Measurements from ENCODE around the gene SYNE2. TPM values are rescaled to one million over a fixed set of nuclear protein-coding genes. Genes with fewer than 3 reads are reported as not detected.

The SYNE2 gene
- total and polyA plus RNA-seq, 4 donors, result 12.0 to 79.9 (median 19.5) TPM

GRCh38 chr14:63843796-63844195, 9.0 kb upstream of the SYNE2 start:
- Histone ChIP-seq H3K4me3 (ENCODE audit: low read depth in 1 of 3, low read length in 3 of 3) (no peak overlapping the region), H3K4me1 (ENCODE audit: control insufficient read depth in 4 of 4, insufficient read depth in 4 of 4, low read length in 3 of 4) (no peaks in the 10 kb centered on the region), H3K27me3 (ENCODE audit: control insufficient read depth in 4 of 4, insufficient read depth in 4 of 4, low read length in 3 of 4) (no peaks in the 10 kb centered on the region), H3K9ac (ENCODE audit: low read depth in 1 of 2, low read length in 2 of 2) (no peak overlapping the region), H3K9me3 (ENCODE audit: control insufficient read depth in 4 of 4, low read length in 3 of 4) (peaks cover 0 to 5% (median 2%) of the 10 kb centered on the region in 4 donors), H3K36me3 (ENCODE audit: control insufficient read depth in 4 of 4, insufficient read depth in 3 of 4, low read depth in 1 of 4, low read length in 3 of 4) (no peaks in the 10 kb centered on the region), H3K27ac (ENCODE audit: low read depth in 1 of 2, low read length in 2 of 2) (no peak overlapping the region)
- no peak for DNase-seq (ENCODE audit: low spot score)
- no peak for TF ChIP-seq HNF4G (IDR thresholded peaks at IDR 0.05)
- no peak for TF ChIP-seq NR2F2 (IDR thresholded peaks at IDR 0.05)
- no peak for TF ChIP-seq FOXA1 (IDR thresholded peaks at IDR 0.05)
- no peak for TF ChIP-seq MAX (IDR thresholded peaks at IDR 0.05)
- no peak for TF ChIP-seq RAD21 (IDR thresholded peaks at IDR 0.05)
- TF ChIP-seq CTCF (IDR thresholded peaks at IDR 0.05; ENCODE audit: low read depth, low read length, missing input control), result no peak
- TF ChIP-seq HNF4A (conservative IDR thresholded peaks at IDR 0.05), result no peak
- WGBS, result 92% methylated on average over 3 of the region's 3 CpGs

- DNase-seq (ENCODE audit: low spot score), result no peak
- H3K4me3 ChIP-seq (ENCODE audit: low read depth in 1 of 3, low read length in 3 of 3), result no peak overlapping the region
- H3K9ac ChIP-seq (ENCODE audit: low read depth in 1 of 2, low read length in 2 of 2), result no peak overlapping the region
- H3K9me3 ChIP-seq (ENCODE audit: control insufficient read depth in 4 of 4, low read length in 3 of 4), result no peaks in the 10 kb centered on the region
- no peak for TF ChIP-seq SP1 (IDR thresholded peaks at IDR 0.05)
- TF ChIP-seq ZBTB33 (IDR thresholded peaks at IDR 0.05), result no peak
- no peak for TF ChIP-seq HNF4G (IDR thresholded peaks at IDR 0.05)
- TF ChIP-seq FOXA2 (IDR thresholded peaks at IDR 0.05), result no peak
- no peak for TF ChIP-seq RAD21 (IDR thresholded peaks at IDR 0.05)
- no peak for TF ChIP-seq JUND (IDR thresholded peaks at IDR 0.05)
- no peak for TF ChIP-seq CTCF (IDR thresholded peaks at IDR 0.05; ENCODE audit: low read depth, low read length, missing input control)
- TF ChIP-seq YY1 (IDR thresholded peaks at IDR 0.05), result no peak
- no peak for TF ChIP-seq RXRA (IDR thresholded peaks at IDR 0.05)
- TF ChIP-seq NR2F2 (IDR thresholded peaks at IDR 0.05), result no peak
- no peak for TF ChIP-seq ATF3 (IDR thresholded peaks at IDR 0.05)
- TF ChIP-seq TAF1 (conservative IDR thresholded peaks at IDR 0.05), result no peak
- H3K27me3 ChIP-seq (ENCODE audit: control insufficient read depth in 4 of 4, insufficient read depth in 4 of 4, low read length in 3 of 4), result no peaks in the 10 kb centered on the region
- no peaks in the 10 kb centered on the region for H3K36me3 ChIP-seq (ENCODE audit: control insufficient read depth in 4 of 4, insufficient read depth in 3 of 4, low read depth in 1 of 4, low read length in 3 of 4)
- no peak overlapping the region for H3K27ac ChIP-seq (ENCODE audit: low read depth in 1 of 2, low read length in 2 of 2)
- H3K4me1 ChIP-seq (ENCODE audit: control insufficient read depth in 4 of 4, insufficient read depth in 4 of 4, low read length in 3 of 4), result peaks cover 0 to 8% (median 0%) of the 10 kb centered on the region in 4 donors
Observed at GRCh38 chr14:63848890-63849289, 3.9 kb upstream of the SYNE2 start.

Data from liver (tissue), 9 donors.